Measurements from ENCODE around the gene EHD4. TPM values are rescaled to one million over a fixed set of nuclear protein-coding genes. Genes with fewer than 3 reads are reported as not detected.

The EHD4 gene
- total RNA-seq, 1 donor from 2014 or later: 24.6 TPM

DNA sequence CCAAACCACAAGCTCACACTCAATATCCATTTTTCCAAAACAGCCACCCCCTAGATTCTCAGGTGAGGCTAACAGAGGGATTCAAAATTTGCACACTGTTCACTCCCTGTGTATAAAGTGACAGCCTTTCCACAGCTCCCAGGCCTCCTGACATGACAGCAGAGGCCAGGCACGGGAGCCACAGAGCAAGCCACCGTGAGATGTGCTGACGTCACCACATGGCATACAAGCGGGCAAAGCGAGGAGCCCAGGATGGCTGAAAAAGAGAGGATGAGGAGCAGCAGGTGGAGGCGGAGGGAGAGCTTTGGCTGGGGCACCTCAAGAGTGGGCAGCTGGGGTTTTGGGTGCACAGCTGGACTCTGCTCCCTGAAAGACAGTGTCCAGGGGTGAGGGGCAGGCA, 27.1 kb downstream of the EHD4 start:
- Histone ChIP-seq H3K27me3 (no peaks in the 10 kb centered on the region), H3K4me1 (peaks cover 39% of the 10 kb centered on the region), H3K4me3 (no peak overlapping the region), H3K9me3 (no peaks in the 10 kb centered on the region), H3K36me3 (no peaks in the 10 kb centered on the region), H3K27ac (peak overlapping the region; percentile 47)
- intact Hi-C loops (cut with DNase I): no loop called here
- DNase-seq (ENCODE audit: extremely low spot score in 2 of 2): peak in 1 of 2 donors; percentile 71
- no peak for TF ChIP-seq POLR2A (IDR thresholded peaks at IDR 0.05)
- TF ChIP-seq POLR2AphosphoS5 (IDR thresholded peaks at IDR 0.05; ENCODE audit: insufficient read depth in 1 of 2, low read depth in 1 of 2): no peak

GRCh38 chr15:41944313-41944940, 27.9 kb downstream of the EHD4 start:
- TF ChIP-seq POLR2A (IDR thresholded peaks at IDR 0.05) (no peak), POLR2AphosphoS5 (IDR thresholded peaks at IDR 0.05; ENCODE audit: insufficient read depth in 1 of 2, low read depth in 1 of 2) (no peak), CTCF (IDR thresholded peaks at IDR 0.05) (no peak)
- no peaks in the 10 kb centered on the region for H3K27me3 ChIP-seq
- no peak overlapping the region for H3K4me3 ChIP-seq
- no peaks in the 10 kb centered on the region for H3K36me3 ChIP-seq
- DNase-seq (ENCODE audit: extremely low spot score in 2 of 2): no peak
- peaks cover 37% of the 10 kb centered on the region for H3K4me1 ChIP-seq
- intact Hi-C loops (cut with DNase I): no loop called here
- H3K27ac ChIP-seq: peak overlapping the region; percentile 47
- no peaks in the 10 kb centered on the region for H3K9me3 ChIP-seq

DNA sequence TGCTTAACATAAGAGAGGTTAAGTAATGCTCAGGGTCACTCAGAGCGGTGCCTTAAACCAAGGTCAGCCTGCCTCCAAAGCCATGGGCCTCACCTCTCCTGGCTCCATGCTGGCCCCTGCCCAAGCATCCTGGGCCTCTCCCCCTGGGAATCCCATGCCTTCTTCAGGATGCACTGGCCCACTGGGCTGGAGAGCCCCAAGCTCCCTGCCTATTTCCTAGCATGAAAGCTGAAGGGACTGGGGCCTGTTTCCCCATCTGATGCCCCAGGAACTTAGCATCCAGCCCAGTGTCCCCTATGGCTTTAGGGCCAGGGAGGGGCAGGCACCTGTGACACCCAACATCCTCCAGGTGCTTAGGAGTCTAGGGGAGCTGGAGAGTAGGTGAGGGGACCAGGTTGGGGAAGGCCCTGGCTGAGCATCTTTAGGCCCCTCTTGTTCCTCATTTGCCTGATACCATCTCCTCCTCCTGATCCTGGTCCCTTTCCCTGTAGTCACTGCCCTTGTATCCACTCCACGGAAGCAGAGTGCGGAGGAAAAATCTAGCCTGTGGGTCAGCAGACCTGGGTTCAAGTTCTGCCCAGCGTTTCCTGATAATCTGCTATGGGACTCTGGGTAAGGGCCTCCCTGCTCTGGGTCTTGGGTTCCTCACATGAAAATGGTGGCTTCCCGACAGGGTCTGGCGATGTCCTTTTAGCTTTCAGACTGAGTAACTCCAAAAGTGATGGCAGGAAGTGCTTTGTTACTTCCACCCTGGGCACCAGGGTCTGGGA, 28.6 kb downstream of the EHD4 start:
- H3K27me3 ChIP-seq: no peaks in the 10 kb centered on the region
- H3K4me1 ChIP-seq: peaks cover 37% of the 10 kb centered on the region
- H3K27ac ChIP-seq: peak overlapping the region; percentile 47
- no peaks in the 10 kb centered on the region for H3K36me3 ChIP-seq
- DNase-seq (ENCODE audit: extremely low spot score in 2 of 2): peak in 1 of 2 donors; percentile 67
- H3K9me3 ChIP-seq: no peaks in the 10 kb centered on the region
- intact Hi-C loops (cut with DNase I): no loop called here
- TF ChIP-seq POLR2AphosphoS5 (IDR thresholded peaks at IDR 0.05; ENCODE audit: insufficient read depth in 1 of 2, low read depth in 1 of 2) (no peak), CTCF (IDR thresholded peaks at IDR 0.05) (no peak), POLR2A (IDR thresholded peaks at IDR 0.05) (no peak)
- no peak overlapping the region for H3K4me3 ChIP-seq

DNA sequence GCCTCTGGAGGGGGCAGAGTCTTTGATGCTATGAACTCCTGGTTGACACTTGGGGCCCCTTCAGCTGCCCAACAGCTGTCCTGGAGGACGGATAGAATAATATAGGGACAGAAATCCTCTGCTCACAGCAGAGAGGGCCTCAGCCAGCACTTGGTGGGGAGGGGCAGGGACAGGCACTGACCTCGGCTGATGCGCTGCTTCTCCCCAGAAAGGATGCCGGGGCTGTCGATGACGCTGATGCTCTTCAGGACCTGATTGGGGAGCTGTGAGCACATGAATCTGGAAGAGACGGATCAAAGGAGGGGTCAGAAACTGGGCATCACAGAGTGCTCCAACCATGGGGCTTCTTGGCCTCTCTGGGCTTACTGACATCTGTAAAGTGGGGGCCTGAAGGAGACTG, 29.5 kb downstream of the EHD4 start:
- TF ChIP-seq POLR2A (IDR thresholded peaks at IDR 0.05) (no peak), POLR2AphosphoS5 (IDR thresholded peaks at IDR 0.05; ENCODE audit: insufficient read depth in 1 of 2, low read depth in 1 of 2) (no peak), CTCF (IDR thresholded peaks at IDR 0.05) (no peak)
- H3K9me3 ChIP-seq: no peaks in the 10 kb centered on the region

DNA sequence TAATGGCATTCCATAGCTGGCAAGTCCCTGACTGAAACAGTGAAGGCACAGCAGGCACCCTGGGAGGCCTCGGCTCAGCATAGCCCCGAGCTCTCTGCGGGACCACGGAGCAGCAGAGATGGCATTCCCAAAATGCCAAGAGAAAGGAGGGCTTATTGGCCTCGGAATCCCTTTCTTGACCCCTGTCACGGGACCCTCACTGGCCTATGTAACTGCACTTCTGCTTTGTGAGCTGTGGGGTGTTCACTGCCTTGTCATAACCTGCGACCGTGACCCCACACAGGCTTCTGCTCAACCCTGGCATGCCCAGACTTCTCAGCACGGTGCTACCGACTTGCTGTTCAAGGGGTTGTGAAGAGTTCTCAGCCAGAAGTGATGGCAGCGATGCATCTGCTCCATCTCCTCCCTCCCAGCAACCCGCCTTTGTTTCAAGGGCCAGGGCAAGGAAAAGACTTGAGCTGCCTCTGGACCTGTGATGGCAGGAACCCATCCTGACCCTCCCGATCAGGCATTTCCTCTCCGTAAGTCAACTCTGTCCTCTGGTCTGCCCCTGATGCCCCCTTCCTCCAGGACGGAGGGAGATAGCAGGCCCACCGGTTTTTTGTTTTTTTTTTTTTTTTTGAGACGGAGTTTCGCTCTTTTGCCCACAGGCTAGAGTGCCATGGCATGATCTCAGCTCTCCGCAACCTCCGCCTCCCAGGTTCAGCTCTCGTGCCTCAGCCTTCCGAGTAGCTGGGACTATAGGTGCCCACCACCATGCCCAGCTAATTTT, 30.5 kb downstream of the EHD4 start:
- Histone ChIP-seq H3K4me1 (peaks cover 50% of the 10 kb centered on the region), H3K27ac (no peak overlapping the region), H3K27me3 (no peaks in the 10 kb centered on the region), H3K9me3 (no peaks in the 10 kb centered on the region), H3K36me3 (no peaks in the 10 kb centered on the region), H3K4me3 (no peak overlapping the region)
- intact Hi-C loops (cut with DNase I): no loop called here
- no peak for DNase-seq (ENCODE audit: extremely low spot score in 2 of 2)
- TF ChIP-seq POLR2AphosphoS5 (IDR thresholded peaks at IDR 0.05; ENCODE audit: insufficient read depth in 1 of 2, low read depth in 1 of 2) (no peak), POLR2A (IDR thresholded peaks at IDR 0.05) (no peak), CTCF (IDR thresholded peaks at IDR 0.05) (no peak)

More for the DNA sequence above, 29.5 kb downstream of the EHD4 start:
- no peaks in the 10 kb centered on the region for H3K27me3 ChIP-seq
- H3K27ac ChIP-seq: no peak overlapping the region
- intact Hi-C loops (cut with DNase I): no loop called here
- DNase-seq (ENCODE audit: extremely low spot score in 2 of 2): no peak
- H3K4me1 ChIP-seq: peaks cover 39% of the 10 kb centered on the region
- no peak overlapping the region for H3K4me3 ChIP-seq
- no peaks in the 10 kb centered on the region for H3K36me3 ChIP-seq

Measured in vagina (tissue), 2 donors.